Thymus (tissue), 11 donors: ENCODE results near the gene ANO7. TPM values are rescaled to one million over a fixed set of nuclear protein-coding genes. Genes with fewer than 3 reads are reported as not detected.

Experiments used
- DNase-seq, 9 donors: peaks; one replicate each; pipeline ENCODE4 v3.0.0-alpha.2; 2013; ENCODE audit warnings: low spot score in 9 of 9, low read depth in 6 of 9, missing footprints in 1 of 9
- H3K27ac ChIP-seq, 2 donors: one replicate each; pipeline ENCODE4 v1.5.1; 2013; ENCODE audit warnings: control low read depth in 1 of 2, low read depth in 1 of 2, low read length in 1 of 2, mild to moderate bottlenecking in 1 of 2, moderate library complexity in 1 of 2
- H3K27me3 ChIP-seq, 2 donors: one replicate each; pipeline ENCODE4 v1.5.1; 2013; ENCODE audit warnings: low read length in 1 of 2; ENCODE audit not compliant: control insufficient read depth in 2 of 2, insufficient read depth in 1 of 2
- H3K36me3 ChIP-seq, 2 donors: one replicate each; pipeline ENCODE4 v1.5.1; 2013; ENCODE audit warnings: low read length in 1 of 2, mild to moderate bottlenecking in 1 of 2, moderate library complexity in 1 of 2; ENCODE audit not compliant: control insufficient read depth in 2 of 2, insufficient read depth in 2 of 2
- H3K4me1 ChIP-seq, 2 donors: one replicate each; pipeline ENCODE4 v1.5.1; 2013; ENCODE audit warnings: low read length in 2 of 2; ENCODE audit not compliant: control insufficient read depth in 2 of 2, insufficient read depth in 2 of 2
- H3K4me3 ChIP-seq, 2 donors: one replicate each; pipeline ENCODE4 v1.5.1; 2013; ENCODE audit warnings: low read length in 2 of 2, control low read depth in 1 of 2, mild to moderate bottlenecking in 1 of 2
- H3K9me3 ChIP-seq, 2 donors: one replicate each; pipeline ENCODE4 v1.5.1; 2013; ENCODE audit warnings: low read length in 1 of 2, mild to moderate bottlenecking in 1 of 2; ENCODE audit not compliant: control insufficient read depth in 2 of 2, insufficient read depth in 1 of 2
- WGBS: extraction: QIAGEN DNeasy Blood & Tissue Kit; methylation state at CpG from one replicate; pipeline ENCODE4 v1.1.7; 2013; 5-methylcytosine and 5-hydroxymethylcytosine counted together
- polyA plus RNA-seq: library from polyadenylated mRNA; stranded (reverse); fragments of 200-250 nt; gene quantifications from one replicate; pipeline ENCODE4 v1.2.3, GENCODE V29; 2013
- total RNA-seq: library from RNA; stranded (reverse); fragments of 120-200 nt; gene quantifications from one replicate; pipeline ENCODE4 v1.2.4, GENCODE V29; 2013
- donor health status: healthy.

ANO7 gene
- total and polyA plus RNA-seq, 2 donors: 0.09 to 0.41 TPM

DNA sequence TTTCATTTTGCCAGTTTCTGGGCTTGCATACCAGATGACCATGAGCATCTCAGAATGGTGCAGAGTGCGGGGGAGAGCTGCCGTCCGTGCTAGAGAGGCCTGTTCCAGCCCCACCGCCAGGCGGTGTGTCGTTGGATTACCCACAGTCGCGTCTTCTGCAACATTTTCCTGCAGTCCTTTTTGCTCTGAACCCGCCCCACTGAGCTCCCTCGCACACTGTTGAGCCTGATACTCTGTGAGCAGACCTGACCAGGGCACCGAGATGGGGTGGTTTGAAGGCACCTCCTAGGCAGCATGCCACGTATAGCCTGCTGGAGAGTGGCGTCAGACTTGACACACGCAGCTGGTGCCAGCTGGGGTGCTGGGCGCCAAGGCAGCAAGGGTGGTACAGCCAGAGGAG, 20.1 kb upstream of the ANO7 start:
- H3K27me3 ChIP-seq: no peaks in the 10 kb centered on the region
- H3K27ac ChIP-seq: no peak overlapping the region
- peaks cover 61 to 69% of the 10 kb centered on the region in 2 donors for H3K36me3 ChIP-seq
- WGBS: 98% methylated on average over 15 of the region's 15 CpGs
- DNase-seq: no peak
- peaks cover 6% of the 10 kb centered on the region in 2 donors for H3K9me3 ChIP-seq
- H3K4me1 ChIP-seq: no peaks in the 10 kb centered on the region
- no peak overlapping the region for H3K4me3 ChIP-seq

DNA sequence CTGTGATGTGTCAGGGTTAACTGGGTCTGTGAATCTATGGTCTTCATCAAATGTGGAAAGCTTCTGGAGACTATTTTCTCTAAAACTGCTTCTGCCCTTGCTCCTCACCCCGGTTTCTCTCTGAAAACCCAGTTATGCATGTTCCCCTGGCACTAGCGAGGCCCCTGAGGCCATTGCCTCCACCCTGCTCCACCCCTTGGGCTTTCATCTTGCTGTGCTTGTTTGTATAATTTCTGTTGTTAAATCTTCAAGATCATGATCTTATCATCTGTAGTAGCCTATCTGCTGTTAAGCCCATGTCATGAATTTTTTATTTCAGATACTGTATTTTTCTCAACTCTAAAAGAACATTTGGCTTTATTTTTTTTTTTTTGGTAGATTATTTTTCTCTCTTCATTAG, 14.9 kb upstream of the ANO7 start:
- 97% methylated on average over 2 of the region's 2 CpGs for WGBS
- Histone ChIP-seq H3K9me3 (peaks cover 6% of the 10 kb centered on the region in 2 donors), H3K36me3 (peaks cover 40 to 54% of the 10 kb centered on the region in 2 donors), H3K27me3 (no peaks in the 10 kb centered on the region), H3K27ac (no peak overlapping the region), H3K4me3 (no peak overlapping the region), H3K4me1 (no peaks in the 10 kb centered on the region)
- DNase-seq: no peak

DNA sequence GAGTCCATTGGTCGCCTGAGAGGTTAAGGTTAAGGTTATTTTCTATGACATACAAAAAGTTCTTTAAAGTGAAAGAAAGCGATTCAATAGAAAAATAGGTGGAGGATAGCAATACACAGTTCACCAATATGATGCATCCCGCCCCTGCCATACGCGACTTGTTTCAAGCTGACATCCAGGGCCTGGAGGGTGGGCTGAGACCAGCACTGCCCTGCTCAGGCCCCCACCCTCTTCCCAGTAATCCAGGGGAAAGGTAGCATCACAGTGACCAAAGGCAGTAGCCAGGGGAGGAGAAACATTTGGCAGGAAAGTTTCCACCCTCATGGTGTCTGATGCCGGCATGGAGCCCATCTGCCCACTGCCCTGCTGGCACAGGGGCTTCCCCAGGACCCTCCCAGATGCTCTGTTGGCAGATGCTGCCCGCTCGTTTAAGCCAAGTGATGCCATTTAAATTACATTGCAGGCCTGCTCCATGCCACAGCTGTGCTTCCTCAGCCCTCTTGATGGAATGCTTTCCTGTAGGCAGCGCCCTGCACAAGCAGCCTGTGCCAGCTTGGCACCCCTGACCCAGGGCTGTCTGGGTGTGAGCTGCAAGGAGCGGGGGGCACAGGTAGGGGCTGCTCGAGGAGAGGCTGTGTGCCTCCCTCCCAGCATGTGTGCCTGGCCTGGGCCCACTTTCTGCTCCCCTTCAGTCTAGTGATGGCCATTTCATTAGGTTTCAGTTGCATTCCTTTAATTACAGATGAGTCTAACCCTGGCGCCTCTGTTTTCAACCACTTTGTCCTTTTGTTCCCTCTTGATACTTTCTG, 10.7 kb upstream of the ANO7 start:
- no peak for DNase-seq
- Histone ChIP-seq H3K27me3 (no peaks in the 10 kb centered on the region), H3K27ac (no peak overlapping the region), H3K4me1 (no peaks in the 10 kb centered on the region), H3K9me3 (no peaks in the 10 kb centered on the region), H3K36me3 (peaks cover 22 to 42% of the 10 kb centered on the region in 2 donors), H3K4me3 (no peak overlapping the region)
- 97% methylated on average over 12 of the region's 12 CpGs for WGBS

DNA sequence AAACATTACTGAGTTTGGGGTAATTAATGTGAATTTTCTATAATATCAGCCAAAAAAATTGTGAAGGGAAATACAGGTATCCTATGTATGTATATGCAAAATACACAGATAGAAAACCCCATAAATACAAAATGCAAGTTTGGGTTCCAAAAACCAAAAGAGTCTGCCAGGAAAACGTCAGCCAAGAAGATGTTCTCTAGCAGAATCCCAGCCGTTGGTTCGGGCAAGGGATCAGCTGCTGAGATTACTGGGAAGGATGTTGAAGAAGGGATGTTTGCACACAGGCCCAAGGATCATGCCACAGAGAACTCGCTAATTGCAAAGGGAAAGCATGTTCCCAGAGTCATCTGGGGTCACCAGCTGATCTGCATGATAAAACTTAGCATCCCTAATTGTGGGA, 9.5 kb upstream of the ANO7 start:
- DNase-seq: no peak
- H3K4me1 ChIP-seq: no peaks in the 10 kb centered on the region
- H3K27ac ChIP-seq: no peak overlapping the region
- H3K9me3 ChIP-seq: no peaks in the 10 kb centered on the region
- no peaks in the 10 kb centered on the region for H3K27me3 ChIP-seq
- no peak overlapping the region for H3K4me3 ChIP-seq
- 84% methylated on average over 4 of the region's 4 CpGs for WGBS
- H3K36me3 ChIP-seq: peaks cover 18 to 51% of the 10 kb centered on the region in 2 donors

DNA sequence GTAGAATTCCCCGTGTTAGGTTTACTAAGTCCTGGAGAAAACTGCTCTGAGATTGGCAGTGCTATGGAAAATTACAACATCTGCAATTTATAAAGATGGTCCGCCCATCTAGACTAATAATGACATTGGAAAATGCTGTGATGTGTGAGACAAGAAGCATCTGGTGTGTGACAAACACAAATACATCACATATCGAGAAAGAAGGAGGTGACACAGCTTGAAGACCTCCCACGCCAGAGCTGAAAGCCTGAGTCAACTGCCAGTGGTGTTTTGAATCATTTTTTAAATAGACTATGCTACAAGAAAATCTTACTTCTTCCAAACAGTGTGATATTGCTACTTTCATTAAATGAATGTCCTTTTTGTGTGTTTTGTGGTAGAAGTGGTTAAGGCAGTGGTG, 8.6 kb upstream of the ANO7 start:
- H3K27me3 ChIP-seq: no peaks in the 10 kb centered on the region
- no peaks in the 10 kb centered on the region for H3K9me3 ChIP-seq
- WGBS: 94% methylated on average over 4 of the region's 4 CpGs
- H3K4me1 ChIP-seq: no peaks in the 10 kb centered on the region
- H3K27ac ChIP-seq: no peak overlapping the region
- no peak overlapping the region for H3K4me3 ChIP-seq
- H3K36me3 ChIP-seq: peaks cover 11 to 44% of the 10 kb centered on the region in 2 donors
- DNase-seq: no peak

DNA sequence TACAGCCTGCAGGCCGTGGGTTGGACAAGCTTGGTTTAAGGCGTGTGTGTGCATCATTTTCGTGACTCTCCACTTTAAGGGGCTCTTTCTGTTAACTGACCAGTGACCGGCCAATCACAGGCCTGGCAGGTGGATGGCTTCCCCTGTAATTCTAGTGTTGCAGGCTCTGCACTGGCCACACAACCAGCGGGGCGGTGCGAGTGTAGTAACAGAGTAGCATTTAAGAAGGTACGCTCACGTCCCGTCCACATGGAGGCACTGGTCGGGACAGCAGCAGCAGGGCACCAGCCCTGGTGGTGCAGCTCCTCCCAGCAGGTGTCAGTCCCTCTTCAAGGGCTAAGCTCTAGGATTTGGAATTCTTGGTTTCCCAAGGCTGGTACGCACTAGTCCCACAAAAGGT, 8.0 kb upstream of the ANO7 start:
- Histone ChIP-seq H3K9me3 (no peaks in the 10 kb centered on the region), H3K27me3 (no peaks in the 10 kb centered on the region), H3K4me3 (no peak overlapping the region), H3K36me3 (peaks cover 11 to 40% of the 10 kb centered on the region in 2 donors), H3K4me1 (no peaks in the 10 kb centered on the region), H3K27ac (no peak overlapping the region)
- 98% methylated on average over 12 of the region's 12 CpGs for WGBS
- no peak for DNase-seq

DNA sequence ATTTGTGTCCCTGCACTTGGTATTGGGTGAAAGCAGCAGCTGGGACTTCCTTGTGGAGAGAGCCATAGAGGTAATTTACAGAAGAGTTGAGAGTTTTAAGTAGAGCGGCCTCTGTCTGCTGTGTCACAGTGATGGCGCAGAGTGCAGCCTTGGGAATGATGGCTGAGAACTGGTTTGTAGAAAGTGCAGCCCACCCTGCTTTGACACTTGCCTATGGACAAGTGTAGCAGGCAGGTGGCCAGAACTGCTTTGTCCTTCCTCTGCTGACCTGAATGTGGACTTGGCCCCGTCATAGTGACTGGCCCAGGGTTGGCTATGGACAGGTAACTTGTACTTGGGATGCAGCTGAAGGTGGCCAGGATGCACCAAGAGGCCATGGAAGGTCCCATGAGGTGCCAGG, 6.4 kb upstream of the ANO7 start:
- over 99% methylated on average over 3 of the region's 3 CpGs for WGBS
- H3K4me1 ChIP-seq: no peaks in the 10 kb centered on the region
- no peak for DNase-seq
- no peak overlapping the region for H3K4me3 ChIP-seq
- no peaks in the 10 kb centered on the region for H3K27me3 ChIP-seq
- H3K36me3 ChIP-seq: peaks cover 9 to 31% of the 10 kb centered on the region in 2 donors
- no peaks in the 10 kb centered on the region for H3K9me3 ChIP-seq
- H3K27ac ChIP-seq: no peak overlapping the region

DNA sequence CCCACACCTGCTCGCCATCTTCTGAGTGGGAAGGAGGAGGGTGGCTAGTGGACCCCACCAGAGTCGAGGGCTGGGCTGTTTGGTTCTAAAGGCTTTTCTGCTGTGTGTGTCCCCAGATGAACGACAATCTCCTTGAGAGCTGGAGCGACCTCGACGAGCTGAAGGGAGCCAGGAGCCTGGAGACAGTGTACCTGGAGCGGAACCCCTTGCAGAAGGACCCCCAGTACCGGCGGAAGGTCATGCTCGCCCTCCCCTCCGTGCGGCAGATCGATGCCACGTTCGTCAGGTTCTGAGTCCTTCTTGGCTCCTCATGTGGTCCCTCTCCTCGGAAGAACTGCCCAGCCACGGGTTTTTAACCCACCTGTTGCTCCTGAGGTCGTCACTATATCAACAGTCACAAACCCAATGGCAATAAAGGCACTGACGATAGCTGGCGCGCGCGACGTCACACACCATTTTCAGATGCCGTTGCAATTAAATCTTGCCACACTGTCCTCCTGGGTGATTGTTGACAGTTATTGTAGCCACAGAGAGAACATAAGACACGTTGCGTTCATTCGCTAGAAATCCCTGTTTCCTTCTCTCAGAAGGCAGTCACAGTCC, 5.8 kb upstream of the ANO7 start:
- peaks cover 9 to 30% of the 10 kb centered on the region in 2 donors for H3K36me3 ChIP-seq
- DNase-seq: no peak

DNA sequence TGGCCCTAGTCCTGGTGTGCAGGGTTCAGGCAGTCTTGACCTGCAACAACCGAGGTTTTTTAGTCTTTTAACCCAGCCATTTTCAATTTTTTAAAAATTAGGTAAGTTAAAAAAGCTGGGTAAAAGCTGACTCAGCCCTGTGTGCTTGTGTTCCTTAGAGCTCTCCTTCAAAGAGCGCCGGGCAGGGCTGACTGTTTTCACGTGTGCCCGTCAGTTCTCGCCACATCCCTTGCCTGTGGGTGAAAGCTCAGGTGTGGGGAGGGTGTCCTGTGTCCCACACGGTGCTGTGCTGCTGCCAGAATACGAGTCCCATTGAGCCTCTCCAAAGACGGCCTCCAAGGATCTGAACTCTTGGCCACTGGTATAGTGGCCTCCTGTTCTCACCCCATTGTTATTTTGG, 5.3 kb upstream of the ANO7 start:
- 97% methylated on average over 9 of the region's 9 CpGs for WGBS
- no peak for DNase-seq
- Histone ChIP-seq H3K27me3 (no peaks in the 10 kb centered on the region), H3K4me1 (no peaks in the 10 kb centered on the region), H3K36me3 (peaks cover 9 to 25% of the 10 kb centered on the region in 2 donors), H3K27ac (no peak overlapping the region), H3K4me3 (no peak overlapping the region), H3K9me3 (no peaks in the 10 kb centered on the region)

More for the DNA sequence above, 5.8 kb upstream of the ANO7 start:
- Histone ChIP-seq H3K9me3 (no peaks in the 10 kb centered on the region), H3K27ac (no peak overlapping the region), H3K4me1 (no peaks in the 10 kb centered on the region), H3K27me3 (no peaks in the 10 kb centered on the region), H3K4me3 (no peak overlapping the region)
- 94% methylated on average over 28 of the region's 28 CpGs for WGBS
